Transverse colon (tissue), 3 donors: ENCODE data around the gene SMYD3.

Source experiments
- POLR2A ChIP-seq: fragments of 450-650 bp; IDR thresholded peaks from one replicate; pipeline ENCODE4 v1.6.1; 2016; ENCODE audit warnings: antibody characterized with exemption, mild to moderate bottlenecking, moderate library complexity
- TF ChIP-seq, protein P1 (sequence below), 5 experiments: fragments of 200-600 bp in 3 of 5; fragments of 450-650 bp in 2 of 5; sonication (generic) in 3 of 5; IDR thresholded peaks; 1 replicate in 2 of 5; 2 replicates in 3 of 5; pipeline ENCODE4 v1.5.1; 2016 to 2017; ENCODE audit warnings: antibody characterized with exemption in 5 of 5, inconsistent platforms in 3 of 5, mild to moderate bottlenecking in 2 of 5, moderate library complexity in 1 of 5

DNA sequence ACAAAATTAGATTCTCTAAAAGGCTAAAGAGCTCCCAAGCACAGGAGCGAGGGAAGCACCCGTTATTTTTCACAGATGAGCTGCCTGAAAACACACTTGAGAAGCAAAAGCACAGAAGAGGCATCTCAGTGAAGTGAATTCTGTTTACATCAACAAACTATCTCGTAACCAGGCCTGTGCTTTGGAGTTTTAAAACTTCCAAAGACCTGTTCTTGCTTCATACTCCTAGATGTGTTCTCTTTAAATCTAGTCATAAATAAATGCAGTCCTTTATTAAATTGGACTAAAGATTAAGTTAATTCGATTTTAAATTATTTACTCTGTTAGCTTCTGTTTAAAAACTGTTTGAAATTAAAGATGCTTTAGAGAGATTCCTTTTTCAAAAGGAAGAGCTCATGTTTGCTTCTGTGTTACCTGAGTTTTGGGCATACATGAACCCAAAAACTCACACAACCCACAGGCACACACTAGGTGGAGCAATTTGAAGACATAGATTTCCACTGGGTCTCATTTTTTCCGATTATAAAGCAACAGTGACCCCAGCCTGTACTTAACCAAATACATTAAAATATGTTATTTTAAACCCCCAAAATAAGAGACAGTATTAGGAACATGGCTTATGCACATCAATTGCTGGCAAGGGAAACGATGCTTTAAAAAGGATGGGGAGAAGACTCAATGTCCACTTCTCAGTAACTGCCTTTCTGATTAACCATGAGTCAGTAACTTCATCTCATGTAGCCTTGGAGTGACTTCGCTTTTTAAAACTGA is 648.2 kb downstream of the SMYD3 start:
- TF ChIP-seq, protein P1, sequence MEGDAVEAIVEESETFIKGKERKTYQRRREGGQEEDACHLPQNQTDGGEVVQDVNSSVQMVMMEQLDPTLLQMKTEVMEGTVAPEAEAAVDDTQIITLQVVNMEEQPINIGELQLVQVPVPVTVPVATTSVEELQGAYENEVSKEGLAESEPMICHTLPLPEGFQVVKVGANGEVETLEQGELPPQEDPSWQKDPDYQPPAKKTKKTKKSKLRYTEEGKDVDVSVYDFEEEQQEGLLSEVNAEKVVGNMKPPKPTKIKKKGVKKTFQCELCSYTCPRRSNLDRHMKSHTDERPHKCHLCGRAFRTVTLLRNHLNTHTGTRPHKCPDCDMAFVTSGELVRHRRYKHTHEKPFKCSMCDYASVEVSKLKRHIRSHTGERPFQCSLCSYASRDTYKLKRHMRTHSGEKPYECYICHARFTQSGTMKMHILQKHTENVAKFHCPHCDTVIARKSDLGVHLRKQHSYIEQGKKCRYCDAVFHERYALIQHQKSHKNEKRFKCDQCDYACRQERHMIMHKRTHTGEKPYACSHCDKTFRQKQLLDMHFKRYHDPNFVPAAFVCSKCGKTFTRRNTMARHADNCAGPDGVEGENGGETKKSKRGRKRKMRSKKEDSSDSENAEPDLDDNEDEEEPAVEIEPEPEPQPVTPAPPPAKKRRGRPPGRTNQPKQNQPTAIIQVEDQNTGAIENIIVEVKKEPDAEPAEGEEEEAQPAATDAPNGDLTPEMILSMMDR (IDR thresholded peaks at IDR 0.05) = no peak
- TF ChIP-seq POLR2A = no peak
